HG03457 (cell line): ENCODE results near the gene NDC1.

Experiments
- ATAC-seq: cut with Tn5 transposase; IDR thresholded peaks from one replicate; pipeline ENCODE4 v1.9.1; 2021; ENCODE audit warnings: moderate number of reproducible peaks; ENCODE audit not compliant: unreplicated experiment

The NDC1 gene

DNA sequence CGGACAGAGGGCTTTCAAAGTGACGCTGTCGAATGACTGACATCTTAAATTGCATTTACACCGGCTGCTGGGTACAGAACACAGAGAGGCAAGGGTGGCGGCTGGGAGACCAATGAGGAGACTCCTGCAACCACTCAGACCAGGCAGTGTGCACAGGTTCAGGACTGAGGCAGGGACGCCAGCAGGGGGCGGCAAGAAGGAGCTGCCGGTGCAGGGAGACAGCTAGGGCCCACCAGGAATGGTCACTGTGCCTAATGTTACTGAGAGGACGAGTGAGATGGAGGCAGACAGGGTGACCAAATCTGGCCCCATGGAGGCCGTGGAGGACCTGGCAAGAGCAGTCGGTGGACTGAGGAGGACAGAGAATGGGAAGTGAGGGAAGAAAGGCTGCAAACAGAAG is 122.6 kb downstream of the NDC1 start:
- ATAC-seq: no peak
